OCI-LY3 (cell line): ENCODE measurements around the gene PRDX3.

Experiments used
- CTCF ChIP-seq: fragments of 200-600, 300-600 bp; sonication (generic); IDR thresholded peaks from 2 replicates; pipeline ENCODE4 v1.5.1; 2014; ENCODE audit warnings: antibody characterized with exemption, low read length, low read depth
- EZH2phosphoT487 ChIP-seq: fragments of 200-600 bp; shearing (Covaris generic); IDR thresholded peaks from 2 replicates; pipeline ENCODE4 v1.6.1; 2018; ENCODE audit warnings: antibody characterized with exemption, mixed run types, low read depth

- TF ChIP-seq CTCF, result no peak
- no peak for TF ChIP-seq EZH2phosphoT487
These were observed 39.4 kb upstream of the PRDX3 start for GRCh38 chr10:119217991-119218490.
